ENCODE results near the gene CORIN.

DNA sequence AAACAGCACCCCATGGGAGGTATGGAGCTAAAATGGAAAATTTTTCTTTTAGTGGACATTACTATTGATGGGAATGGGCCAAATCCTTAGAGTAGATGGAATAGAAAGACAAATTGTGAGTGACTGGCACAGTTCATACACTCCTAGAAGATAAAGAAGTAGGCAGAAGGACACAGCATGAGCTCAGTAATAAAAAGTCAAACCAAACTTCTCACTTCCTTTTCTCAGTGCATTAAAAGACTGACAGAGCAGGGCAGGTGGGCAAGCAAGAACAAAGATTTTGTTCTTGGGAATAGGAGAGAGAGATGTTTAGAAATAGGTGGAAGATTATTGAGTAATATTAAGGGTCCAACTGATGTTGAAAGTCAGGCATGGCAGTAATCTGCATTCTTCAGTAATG is 220.3 kb downstream of the CORIN start:
- no peak for TF ChIP-seq YY1 (IDR thresholded peaks at IDR 0.05; ENCODE audit: low read depth, low read length)
- TF ChIP-seq, protein P1, sequence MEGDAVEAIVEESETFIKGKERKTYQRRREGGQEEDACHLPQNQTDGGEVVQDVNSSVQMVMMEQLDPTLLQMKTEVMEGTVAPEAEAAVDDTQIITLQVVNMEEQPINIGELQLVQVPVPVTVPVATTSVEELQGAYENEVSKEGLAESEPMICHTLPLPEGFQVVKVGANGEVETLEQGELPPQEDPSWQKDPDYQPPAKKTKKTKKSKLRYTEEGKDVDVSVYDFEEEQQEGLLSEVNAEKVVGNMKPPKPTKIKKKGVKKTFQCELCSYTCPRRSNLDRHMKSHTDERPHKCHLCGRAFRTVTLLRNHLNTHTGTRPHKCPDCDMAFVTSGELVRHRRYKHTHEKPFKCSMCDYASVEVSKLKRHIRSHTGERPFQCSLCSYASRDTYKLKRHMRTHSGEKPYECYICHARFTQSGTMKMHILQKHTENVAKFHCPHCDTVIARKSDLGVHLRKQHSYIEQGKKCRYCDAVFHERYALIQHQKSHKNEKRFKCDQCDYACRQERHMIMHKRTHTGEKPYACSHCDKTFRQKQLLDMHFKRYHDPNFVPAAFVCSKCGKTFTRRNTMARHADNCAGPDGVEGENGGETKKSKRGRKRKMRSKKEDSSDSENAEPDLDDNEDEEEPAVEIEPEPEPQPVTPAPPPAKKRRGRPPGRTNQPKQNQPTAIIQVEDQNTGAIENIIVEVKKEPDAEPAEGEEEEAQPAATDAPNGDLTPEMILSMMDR (IDR thresholded peaks at IDR 0.05 in 2 of 3, conservative IDR thresholded peaks at IDR 0.05 in 1 of 3; ENCODE audit: control insufficient read depth in 2 of 3, extremely low read depth in 1 of 3, insufficient read depth in 1 of 3, low read depth in 3 of 3, low read length in 3 of 3), result no peak
- TF ChIP-seq, protein P2, sequence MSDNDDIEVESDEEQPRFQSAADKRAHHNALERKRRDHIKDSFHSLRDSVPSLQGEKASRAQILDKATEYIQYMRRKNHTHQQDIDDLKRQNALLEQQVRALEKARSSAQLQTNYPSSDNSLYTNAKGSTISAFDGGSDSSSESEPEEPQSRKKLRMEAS (IDR thresholded peaks at IDR 0.05; ENCODE audit: low read depth, low read length), result no peak

Data from GM12878 (cell line).